NB4 (cell line): ENCODE results near the gene BPHL.
"Not testable (repeated sequence)": the region's sequence is repeated elsewhere in the genome, so short reads cannot be mapped to it uniquely, and the experiment has no call there.

Experiments
- DNase-seq: peaks from one replicate; pipeline ENCODE4 v3.0.0; 2010; ENCODE audit warnings: low read depth
- H3K4me3 ChIP-seq: one replicate; pipeline ENCODE4 v1.5.1; 2011; ENCODE audit warnings: mild to moderate bottlenecking, low read depth, low read length, moderate library complexity
- MYC ChIP-seq: IDR thresholded peaks from 2 replicates; pipeline ENCODE4 v1.6.1; 2011; ENCODE audit warnings: low read depth, low read length
- POLR2A ChIP-seq: IDR thresholded peaks from 2 replicates; pipeline ENCODE4 v1.6.1; 2011; ENCODE audit warnings: mild to moderate bottlenecking; ENCODE audit not compliant: insufficient read length; ENCODE audit errors: extremely low read depth
- TF ChIP-seq, protein P1 (sequence below): IDR thresholded peaks from one replicate; pipeline ENCODE4 v1.5.1; 2012; ENCODE audit warnings: low read depth, low read length
- TF ChIP-seq, protein P2 (sequence below): IDR thresholded peaks from 2 replicates; pipeline ENCODE4 v1.6.1; 2011; ENCODE audit warnings: low read depth, low read length

Gene BPHL

DNA sequence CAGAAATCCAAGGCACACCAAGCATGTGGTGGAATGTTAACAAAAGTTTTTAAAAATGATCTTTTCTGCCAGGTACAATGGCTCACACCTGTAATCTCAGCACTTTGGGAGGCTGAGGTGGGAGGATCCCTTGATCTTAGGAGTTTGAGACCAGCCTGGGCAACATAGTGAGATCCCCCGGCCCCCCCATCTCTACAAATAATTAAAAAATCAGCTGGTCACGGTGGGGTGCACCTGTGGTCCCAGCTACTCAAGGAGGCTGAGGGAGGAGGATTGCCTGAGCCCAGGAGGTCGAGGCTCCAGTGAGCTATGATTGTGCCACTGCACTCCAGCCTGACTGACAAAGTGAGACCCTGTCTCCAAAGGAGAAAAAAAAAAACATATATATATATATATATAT is 42.2 kb upstream of the BPHL start:
- TF ChIP-seq, protein P1, sequence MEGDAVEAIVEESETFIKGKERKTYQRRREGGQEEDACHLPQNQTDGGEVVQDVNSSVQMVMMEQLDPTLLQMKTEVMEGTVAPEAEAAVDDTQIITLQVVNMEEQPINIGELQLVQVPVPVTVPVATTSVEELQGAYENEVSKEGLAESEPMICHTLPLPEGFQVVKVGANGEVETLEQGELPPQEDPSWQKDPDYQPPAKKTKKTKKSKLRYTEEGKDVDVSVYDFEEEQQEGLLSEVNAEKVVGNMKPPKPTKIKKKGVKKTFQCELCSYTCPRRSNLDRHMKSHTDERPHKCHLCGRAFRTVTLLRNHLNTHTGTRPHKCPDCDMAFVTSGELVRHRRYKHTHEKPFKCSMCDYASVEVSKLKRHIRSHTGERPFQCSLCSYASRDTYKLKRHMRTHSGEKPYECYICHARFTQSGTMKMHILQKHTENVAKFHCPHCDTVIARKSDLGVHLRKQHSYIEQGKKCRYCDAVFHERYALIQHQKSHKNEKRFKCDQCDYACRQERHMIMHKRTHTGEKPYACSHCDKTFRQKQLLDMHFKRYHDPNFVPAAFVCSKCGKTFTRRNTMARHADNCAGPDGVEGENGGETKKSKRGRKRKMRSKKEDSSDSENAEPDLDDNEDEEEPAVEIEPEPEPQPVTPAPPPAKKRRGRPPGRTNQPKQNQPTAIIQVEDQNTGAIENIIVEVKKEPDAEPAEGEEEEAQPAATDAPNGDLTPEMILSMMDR = no peak
- TF ChIP-seq, protein P2, sequence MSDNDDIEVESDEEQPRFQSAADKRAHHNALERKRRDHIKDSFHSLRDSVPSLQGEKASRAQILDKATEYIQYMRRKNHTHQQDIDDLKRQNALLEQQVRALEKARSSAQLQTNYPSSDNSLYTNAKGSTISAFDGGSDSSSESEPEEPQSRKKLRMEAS = no peak
- TF ChIP-seq MYC = no peak
- TF ChIP-seq POLR2A = no peak
- DNase-seq = no peak
- H3K4me3 ChIP-seq = no peak overlapping the region

DNA sequence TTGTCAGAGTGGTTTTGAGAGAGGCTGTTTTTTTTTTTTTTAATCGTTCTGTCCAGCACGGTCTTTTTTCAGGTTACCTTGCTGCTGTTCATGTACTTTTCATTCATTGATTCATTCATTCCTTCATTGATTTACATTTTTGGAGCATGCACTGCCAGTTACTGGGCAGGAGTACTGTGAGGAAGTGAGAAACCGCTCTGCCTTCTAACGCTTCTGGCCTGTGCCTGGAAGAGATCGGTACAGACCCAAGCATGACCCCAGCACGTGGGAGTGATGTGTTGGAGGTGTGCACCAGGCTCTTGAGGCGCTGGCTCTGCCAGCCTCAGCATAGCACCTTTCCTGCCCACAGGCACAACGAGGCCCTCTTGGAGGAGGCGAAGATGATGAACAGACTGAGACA is 41.1 kb upstream of the BPHL start:
- DNase-seq = no peak
- no peak overlapping the region for H3K4me3 ChIP-seq
- TF ChIP-seq, protein P2 = no peak
- TF ChIP-seq, protein P1 = no peak
- no peak for TF ChIP-seq POLR2A

DNA sequence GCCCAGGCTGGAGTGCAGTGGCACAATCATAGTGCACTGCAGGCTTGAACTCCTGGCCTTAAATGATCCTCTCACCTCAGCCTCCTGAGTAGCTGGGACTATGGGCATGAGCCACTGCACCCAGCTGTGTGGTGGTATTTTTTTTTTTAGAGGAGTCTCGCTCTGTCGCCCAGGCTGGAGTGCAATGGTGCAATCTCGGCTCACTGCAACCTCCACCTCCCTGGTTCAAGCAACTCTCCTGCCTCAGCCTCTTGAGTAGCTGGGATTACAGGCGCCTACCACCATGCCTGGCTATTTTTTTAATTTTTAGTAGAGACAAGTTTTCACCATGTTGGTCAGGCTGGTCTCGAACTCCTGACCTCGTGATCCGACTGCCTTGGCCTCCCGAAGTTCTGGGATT is 39.6 kb upstream of the BPHL start:
- not testable (repeated sequence) for H3K4me3 ChIP-seq, DNase-seq

DNA sequence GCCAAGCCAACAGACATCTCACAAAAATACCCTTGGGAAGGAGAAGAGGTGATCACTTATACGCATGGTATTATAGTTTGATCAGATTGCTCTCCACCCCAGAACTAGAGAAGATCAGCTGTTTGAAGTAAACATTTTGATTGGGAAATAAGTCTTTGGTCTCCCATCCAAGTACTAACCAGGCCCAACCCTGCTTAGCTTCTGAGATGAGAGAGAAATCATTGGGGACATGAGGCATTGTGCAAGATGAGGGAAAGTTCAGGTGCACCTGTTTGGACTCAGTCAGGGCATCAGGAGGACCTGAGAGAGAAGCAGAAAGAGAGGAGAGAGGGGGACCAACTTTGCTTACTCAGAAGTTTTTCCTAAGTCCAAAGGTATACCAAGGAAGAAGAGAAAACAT is 38.8 kb upstream of the BPHL start:
- no peak for DNase-seq
- H3K4me3 ChIP-seq = no peak overlapping the region
- TF ChIP-seq, protein P2 = no peak
- TF ChIP-seq POLR2A (no peak), MYC (no peak)
- TF ChIP-seq, protein P1 = no peak

DNA sequence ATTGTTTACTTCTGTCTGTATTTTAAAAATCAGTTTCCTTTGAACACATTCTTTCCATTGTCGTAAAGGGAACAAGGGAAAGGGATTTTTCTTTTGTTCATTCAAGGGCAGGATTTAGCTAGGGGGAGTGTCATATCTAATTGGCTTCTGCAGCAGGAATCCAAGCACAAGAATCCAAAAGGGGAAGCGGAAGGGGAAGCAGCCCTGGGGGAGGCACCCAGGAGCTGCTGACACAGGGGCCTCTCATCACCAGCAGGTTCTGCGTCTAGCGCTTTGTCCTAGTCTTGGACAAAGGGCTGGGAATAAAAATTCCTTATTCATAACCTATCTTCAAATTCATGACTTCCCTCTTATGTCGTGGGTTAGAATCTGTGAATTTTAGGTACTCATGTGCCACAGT is 36.6 kb upstream of the BPHL start:
- TF ChIP-seq, protein P1 = no peak
- TF ChIP-seq, protein P2 = no peak
- TF ChIP-seq MYC = no peak
- TF ChIP-seq POLR2A = no peak
- DNase-seq = no peak

DNA sequence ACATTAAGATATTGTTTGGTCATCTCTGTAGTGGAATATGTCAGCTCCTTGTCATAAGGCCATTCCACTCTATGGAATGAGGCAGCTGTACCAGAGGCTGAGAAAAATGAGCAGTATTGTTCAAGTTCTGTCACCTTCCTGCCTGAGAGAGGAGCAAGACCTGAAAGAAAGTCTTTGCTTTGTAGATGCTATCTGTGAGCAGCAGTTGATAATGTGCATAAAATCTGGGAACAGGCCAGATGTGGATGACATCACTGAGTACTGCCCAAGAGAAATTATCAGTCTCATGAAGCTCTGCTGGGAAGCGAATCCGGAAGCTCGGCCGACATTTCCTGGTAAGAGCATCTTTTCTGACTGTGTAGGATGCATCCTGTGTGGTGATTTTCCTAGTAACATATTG is 33.4 kb upstream of the BPHL start:
- no peak for DNase-seq
- H3K4me3 ChIP-seq = no peak overlapping the region
- TF ChIP-seq, protein P1 = no peak
- TF ChIP-seq, protein P2 = no peak
- no peak for TF ChIP-seq MYC
- TF ChIP-seq POLR2A = no peak

More for the DNA sequence above, 36.6 kb upstream of the BPHL start:
- H3K4me3 ChIP-seq = no peak overlapping the region
